Caco-2 (cell line): Measurements from ENCODE around the gene EEF2. TPM values are rescaled to one million over a fixed set of nuclear protein-coding genes. Genes with fewer than 3 reads are reported as not detected.
A peak's percentile ranks its signal among the peaks of the same experiment; 100 is the strongest.

ENCODE experiments used
- BruUV-seq: library from RNA; stranded (reverse); fragments of 400-500 nt; replicated peaks from 2 replicates; lab custom pipeline; 2021; lab: Mats Ljungman, UMichigan
- CTCF ChIA-PET: fragments of 300-600 bp; sonication (Branson Sonifier 250); formaldehyde crosslinking; loops from one replicate; lab custom pipeline; 2022; ENCODE audit warnings: antibody characterized with exemption; lab: Charles Lee
- POLR2A ChIA-PET: fragments of 300-600 bp; sonication (Branson Sonifier 250); formaldehyde crosslinking; loops from one replicate; lab custom pipeline; 2022; ENCODE audit warnings: antibody characterized with exemption; lab: Charles Lee
- DNase-seq, 2 experiments: peaks; one replicate each; pipeline versions ENCODE4 v3.0.0 to v3.0.0-alpha.2; 2020 to 2022
- H3K27me3 ChIP-seq: replicated peaks from 2 replicates; pipeline ENCODE4 v1.6.0; 2011; ENCODE audit warnings: low read length; ENCODE audit not compliant: control insufficient read depth, insufficient read depth
- H3K36me3 ChIP-seq: 2 replicates; pipeline ENCODE4 v1.5.1; 2011; ENCODE audit warnings: low read length; ENCODE audit not compliant: control insufficient read depth, insufficient read depth
- H3K4me1 ChIP-seq: fragments of 250-450 bp; sonication (Bioruptor Pico); 2 replicates; pipeline ENCODE4 v1.5.1; 2020; ENCODE audit warnings: mild to moderate bottlenecking
- H3K4me3 ChIP-seq: 2 replicates; pipeline ENCODE4 v1.5.1; 2011; ENCODE audit warnings: low read depth, mild to moderate bottlenecking, control low read depth, low read length
- H3K9me3 ChIP-seq: fragments of 250-450 bp; sonication (Bioruptor Pico); 2 replicates; pipeline ENCODE4 v1.5.1; 2020; ENCODE audit warnings: mild to moderate bottlenecking, moderate library complexity
- H3K27ac Mint-ChIP-seq: one replicate; pipeline ENCODE4 v1.8.0; 2022; ENCODE audit warnings: mixed read lengths; ENCODE audit not compliant: unreplicated experiment
- H3K27me3 Mint-ChIP-seq: one replicate; pipeline ENCODE4 v1.8.0; 2022; ENCODE audit warnings: mixed read lengths; ENCODE audit not compliant: insufficient read depth, unreplicated experiment
- H3K36me3 Mint-ChIP-seq: one replicate; pipeline ENCODE4 v1.8.0; 2022; ENCODE audit warnings: mild to moderate bottlenecking, mixed read lengths; ENCODE audit not compliant: insufficient read depth, unreplicated experiment
- H3K4me1 Mint-ChIP-seq: one replicate; pipeline ENCODE4 v1.8.0; 2022; ENCODE audit warnings: low read depth, mixed read lengths; ENCODE audit not compliant: unreplicated experiment
- H3K4me3 Mint-ChIP-seq: one replicate; pipeline ENCODE4 v1.8.0; 2022; ENCODE audit warnings: mild to moderate bottlenecking, moderate library complexity, mixed read lengths; ENCODE audit not compliant: unreplicated experiment
- H3K9me3 Mint-ChIP-seq: one replicate; pipeline ENCODE4 v1.8.0; 2022; ENCODE audit warnings: mixed read lengths; ENCODE audit not compliant: unreplicated experiment
- intact Hi-C: fragments of 100-400 bp; cut with micrococcal nuclease; formaldehyde crosslinking; loops from one replicate; pipeline ENCODE4 v1.10.0; 2022; ENCODE audit not compliant: unreplicated experiment
- total RNA-seq: library from RNA; stranded (reverse); gene quantifications from 2 replicates; pipeline ENCODE4 v1.2.3, GENCODE V29; 2022
- TF ChIP-seq, protein P1 (sequence below), 2 experiments: fragments of 200-600 bp in 1 of 2; IDR thresholded peaks; 1 replicate in 1 of 2; 2 replicates in 1 of 2; pipeline versions ENCODE4 v1.5.1 to v1.8.0; 2011 to 2022; ENCODE audit warnings: antibody characterized with exemption in 1 of 2, control low read depth in 1 of 2, inconsistent platforms in 1 of 2, low read depth in 1 of 2, low read length in 1 of 2, mild to moderate bottlenecking in 1 of 2, moderate library complexity in 1 of 2; ENCODE audit not compliant: insufficient read depth in 1 of 2, severe bottlenecking in 1 of 2, unreplicated experiment in 1 of 2

Gene EEF2
- total RNA-seq, 1 experiment from 2014 or later: 2,157 TPM

DNA sequence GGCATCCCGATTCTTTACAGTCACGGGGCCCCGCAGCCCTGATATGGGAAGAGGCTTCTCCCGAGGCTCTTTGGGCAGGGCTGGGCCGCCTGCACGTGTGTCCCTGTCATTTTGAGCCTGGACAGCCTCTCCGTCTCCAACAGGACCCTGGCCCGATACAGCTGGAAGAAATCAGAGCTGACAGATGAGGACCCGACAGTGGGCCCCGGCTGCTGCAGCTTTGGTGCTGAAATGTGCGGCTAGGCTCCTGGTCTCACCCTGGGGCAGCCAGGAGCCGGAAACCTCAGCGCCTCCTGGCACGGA lies 25.5 kb upstream of the EEF2 start:
- peaks cover 1% of the 10 kb centered on the region for H3K36me3 ChIP-seq
- H3K36me3 Mint-ChIP-seq: peaks cover 24% of the 10 kb centered on the region
- BruUV-seq: no TSS peak
- H3K4me3 Mint-ChIP-seq: no peak overlapping the region
- POLR2A ChIA-PET: no interaction called here
- intact Hi-C loops: no loop called here
- H3K27ac Mint-ChIP-seq: no peak overlapping the region
- no peaks in the 10 kb centered on the region for H3K9me3 Mint-ChIP-seq
- peaks cover 5% of the 10 kb centered on the region for H3K4me1 Mint-ChIP-seq
- CTCF ChIA-PET: no interaction called here
- H3K27me3 Mint-ChIP-seq: no peaks in the 10 kb centered on the region
- TF ChIP-seq, protein P1, sequence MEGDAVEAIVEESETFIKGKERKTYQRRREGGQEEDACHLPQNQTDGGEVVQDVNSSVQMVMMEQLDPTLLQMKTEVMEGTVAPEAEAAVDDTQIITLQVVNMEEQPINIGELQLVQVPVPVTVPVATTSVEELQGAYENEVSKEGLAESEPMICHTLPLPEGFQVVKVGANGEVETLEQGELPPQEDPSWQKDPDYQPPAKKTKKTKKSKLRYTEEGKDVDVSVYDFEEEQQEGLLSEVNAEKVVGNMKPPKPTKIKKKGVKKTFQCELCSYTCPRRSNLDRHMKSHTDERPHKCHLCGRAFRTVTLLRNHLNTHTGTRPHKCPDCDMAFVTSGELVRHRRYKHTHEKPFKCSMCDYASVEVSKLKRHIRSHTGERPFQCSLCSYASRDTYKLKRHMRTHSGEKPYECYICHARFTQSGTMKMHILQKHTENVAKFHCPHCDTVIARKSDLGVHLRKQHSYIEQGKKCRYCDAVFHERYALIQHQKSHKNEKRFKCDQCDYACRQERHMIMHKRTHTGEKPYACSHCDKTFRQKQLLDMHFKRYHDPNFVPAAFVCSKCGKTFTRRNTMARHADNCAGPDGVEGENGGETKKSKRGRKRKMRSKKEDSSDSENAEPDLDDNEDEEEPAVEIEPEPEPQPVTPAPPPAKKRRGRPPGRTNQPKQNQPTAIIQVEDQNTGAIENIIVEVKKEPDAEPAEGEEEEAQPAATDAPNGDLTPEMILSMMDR (IDR thresholded peaks at IDR 0.05; ENCODE audit: insufficient read depth in 1 of 2, low read depth in 1 of 2, low read length in 1 of 2, severe bottlenecking in 1 of 2, unreplicated experiment in 1 of 2): no peak
- H3K27me3 ChIP-seq: no peaks in the 10 kb centered on the region
- no peak for DNase-seq
- H3K4me1 ChIP-seq: peaks cover 4% of the 10 kb centered on the region; the same call in 1 of the 2 replicates
- H3K9me3 ChIP-seq: no peaks in the 10 kb centered on the region
- no peak overlapping the region for H3K4me3 ChIP-seq

DNA sequence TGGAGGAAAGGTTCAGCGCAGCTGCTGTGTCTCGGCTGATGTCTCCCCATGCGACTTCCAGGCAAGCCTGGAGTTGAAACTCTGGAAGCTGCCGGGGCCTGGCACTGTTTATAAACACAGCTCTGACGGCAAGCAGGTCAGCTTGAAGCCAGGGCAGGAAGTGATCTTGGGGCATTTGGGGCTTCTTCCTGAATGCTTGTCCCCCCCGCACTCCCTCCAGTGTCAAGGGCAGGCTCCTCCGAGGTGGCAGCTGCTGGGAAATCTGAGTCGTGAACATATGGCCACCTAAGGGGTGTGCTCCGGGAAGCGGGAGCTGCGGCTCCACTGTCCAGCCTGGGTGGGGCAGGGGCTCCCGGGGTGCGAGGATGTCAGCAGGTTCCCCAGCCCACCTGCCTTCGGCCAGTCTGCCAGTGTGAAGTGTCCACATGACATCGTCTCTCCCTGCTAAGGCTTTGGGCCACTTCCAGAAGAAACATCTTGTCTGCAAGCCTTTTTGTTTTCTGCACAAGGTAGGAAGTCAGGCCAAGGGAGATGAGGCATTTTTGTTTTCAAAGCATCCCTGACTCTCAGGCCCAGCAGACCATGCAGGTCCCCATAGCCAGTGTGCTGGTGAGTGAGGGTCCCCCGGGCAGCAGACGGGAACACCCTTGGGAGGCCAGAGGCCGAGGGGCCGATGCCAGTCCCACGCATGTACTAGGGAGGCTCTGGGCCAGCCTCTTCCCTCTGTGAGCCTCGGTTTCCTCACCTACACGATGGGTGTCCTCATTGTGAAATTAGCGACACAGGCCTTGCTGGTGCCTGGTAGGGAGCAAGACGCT lies 24.9 kb upstream of the EEF2 start:
- Mint-ChIP-seq H3K27ac (no peak overlapping the region), H3K36me3 (peaks cover 19% of the 10 kb centered on the region), H3K9me3 (no peaks in the 10 kb centered on the region), H3K4me1 (peaks cover 5% of the 10 kb centered on the region), H3K27me3 (no peaks in the 10 kb centered on the region), H3K4me3 (no peak overlapping the region)
- Histone ChIP-seq H3K9me3 (no peaks in the 10 kb centered on the region), H3K36me3 (peaks cover 1% of the 10 kb centered on the region), H3K4me1 (peaks cover 4% of the 10 kb centered on the region; the same call in 1 of the 2 replicates), H3K27me3 (no peaks in the 10 kb centered on the region), H3K4me3 (no peak overlapping the region)
- ChIA-PET POLR2A (no interaction called here), CTCF (no interaction called here)
- TF ChIP-seq, protein P1 (IDR thresholded peaks at IDR 0.05; ENCODE audit: insufficient read depth in 1 of 2, low read depth in 1 of 2, low read length in 1 of 2, severe bottlenecking in 1 of 2, unreplicated experiment in 1 of 2): no peak
- BruUV-seq: no TSS peak
- intact Hi-C loops: loop anchor here (5.0 kb wide), 1 partner anchor 57 kb away; the partner anchor contains the start of gene ZBTB7A
- DNase-seq: no peak

DNA sequence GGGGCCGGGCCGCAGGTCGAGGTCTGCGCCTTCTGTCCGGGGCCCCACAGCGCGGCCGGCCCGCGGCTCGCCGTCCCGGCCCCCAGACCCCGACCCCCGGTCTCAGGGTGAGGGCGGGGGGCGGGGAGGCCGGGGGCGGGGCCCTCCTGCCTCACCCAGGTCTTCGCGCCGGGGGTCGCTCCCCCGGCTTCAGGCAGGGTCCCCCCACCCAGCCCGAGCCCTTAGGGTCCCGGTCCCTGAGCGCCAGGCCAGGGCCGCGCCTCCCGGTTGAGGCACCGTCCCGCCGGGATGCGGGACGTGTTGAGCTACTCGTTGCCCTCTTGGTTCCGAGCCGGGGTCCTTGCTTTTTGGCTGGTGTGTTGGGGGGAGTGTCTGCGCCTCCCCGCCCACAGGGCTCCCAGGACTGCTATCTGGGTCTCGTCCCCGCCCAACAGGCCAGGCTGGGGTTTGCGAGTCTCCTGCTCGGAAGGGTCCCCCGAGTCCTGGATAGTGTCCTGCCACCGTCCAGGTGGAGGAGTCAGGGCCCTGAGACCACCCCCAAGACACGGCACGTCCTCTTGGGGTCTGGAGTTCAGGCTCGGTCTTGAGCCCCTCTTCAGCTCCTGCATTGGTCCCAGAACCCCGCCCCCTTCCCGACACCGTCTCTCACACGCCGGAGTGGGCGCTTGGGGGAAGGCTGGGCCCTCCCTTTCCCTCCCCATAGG lies 22.7 kb upstream of the EEF2 start:
- TF ChIP-seq, protein P1 (IDR thresholded peaks at IDR 0.05; ENCODE audit: insufficient read depth in 1 of 2, low read depth in 1 of 2, low read length in 1 of 2, severe bottlenecking in 1 of 2, unreplicated experiment in 1 of 2): no peak
- ChIA-PET CTCF (interaction anchor here (0.5 to 1.4 kb wide), 4 partner anchors 20 to 1464 kb away, joined by 3 to 11 read pairs (median 4); no protein-coding TSS in a partner anchor), POLR2A (interaction anchor here (0.6 to 1.0 kb wide), 3 partner anchors 11 to 24 kb away, joined by 3 to 7 read pairs (median 4); partner anchors contain the start of gene EEF2)
- H3K4me3 Mint-ChIP-seq: peak overlapping the region; percentile 86
- H3K9me3 Mint-ChIP-seq: no peaks in the 10 kb centered on the region
- Histone ChIP-seq H3K36me3 (no peaks in the 10 kb centered on the region; the same call in 1 of the 2 replicates), H3K4me1 (peaks cover 4% of the 10 kb centered on the region; the same call in 1 of the 2 replicates), H3K9me3 (no peaks in the 10 kb centered on the region), H3K27me3 (no peaks in the 10 kb centered on the region), H3K4me3 (peak overlapping the region; percentile 92)
- intact Hi-C loops: loop anchor here (5.0 kb wide), 1 partner anchor 59 kb away; the partner anchor contains the start of gene ZBTB7A
- H3K27me3 Mint-ChIP-seq: no peaks in the 10 kb centered on the region
- peaks cover 13% of the 10 kb centered on the region for H3K36me3 Mint-ChIP-seq
- H3K4me1 Mint-ChIP-seq: peaks cover 5% of the 10 kb centered on the region
- no TSS peak for BruUV-seq
- DNase-seq: peak in 1 of 2 experiments; percentile 14
- peak overlapping the region; percentile 78 for H3K27ac Mint-ChIP-seq
